Endothelial cell of umbilical vein (primary cell): ENCODE results near the gene ADAM22. TPM values are rescaled to one million over a fixed set of nuclear protein-coding genes. Genes with fewer than 3 reads are reported as not detected.

Experiments
- BruUV-seq: library from RNA; stranded (reverse); fragments of 400-500 nt; replicated peaks from 2 replicates; lab custom pipeline; 2021; lab: Mats Ljungman, UMichigan
- CTCF ChIA-PET: fragments of 300-600, 350-600 bp; sonication (Branson Sonifier 250); formaldehyde crosslinking; loops from one replicate; lab custom pipeline; 2021; ENCODE audit warnings: antibody characterized with exemption, inconsistent platforms; lab: Charles Lee
- POLR2A ChIA-PET: fragments of 300-600, 350-600 bp; sonication (Branson Sonifier 250); formaldehyde crosslinking; loops from one replicate; lab custom pipeline; 2021; ENCODE audit warnings: antibody characterized with exemption, inconsistent platforms; lab: Charles Lee
- DNase-seq: peaks from one replicate; pipeline ENCODE4 v3.0.0-alpha.2; 2011; ENCODE audit warnings: low read depth, low spot score
- FAIRE-seq: peaks from 2 replicates; lab custom pipeline; 2011; peaks lifted over from hg19 to GRCh38; lab: Jason Lieb, UNC
- H2AFZ ChIP-seq: 2 replicates; pipeline ENCODE4 v1.6.0; 2012; ENCODE audit warnings: low read depth, low read length, control low read depth, inconsistent platforms
- H3K27ac ChIP-seq: 2 replicates; pipeline ENCODE4 v1.5.1; 2011; ENCODE audit warnings: low read depth, mild to moderate bottlenecking, control low read depth, low read length, moderate library complexity; ENCODE audit not compliant: insufficient read depth
- H3K27me3 ChIP-seq, 2 experiments: 2 replicates each; pipeline versions ENCODE4 v1.6.0 to v1.6.1; 2011; ENCODE audit warnings: low read length in 2 of 2, mixed read lengths in 1 of 2; ENCODE audit not compliant: control insufficient read depth in 2 of 2, insufficient read depth in 2 of 2
- H3K36me3 ChIP-seq, 2 experiments: 2 replicates in 1 of 2; 3 replicates in 1 of 2; pipeline ENCODE4 v1.5.1; 2011; ENCODE audit warnings: low read length in 2 of 2, mild to moderate bottlenecking in 1 of 2, moderate library complexity in 1 of 2; ENCODE audit not compliant: control insufficient read depth in 2 of 2, insufficient read depth in 2 of 2; ENCODE audit errors: extremely low read depth in 1 of 2
- H3K4me1 ChIP-seq: 3 replicates; pipeline ENCODE4 v1.5.1; 2011; ENCODE audit warnings: mild to moderate bottlenecking, low read length; ENCODE audit not compliant: control insufficient read depth, insufficient read depth; ENCODE audit errors: extremely low read depth
- H3K4me2 ChIP-seq: 2 replicates; pipeline ENCODE4 v1.6.1; 2011; ENCODE audit warnings: low read length, control low read depth, mixed read lengths; ENCODE audit not compliant: insufficient read depth
- H3K4me3 ChIP-seq, 3 experiments: fragments of 200-600 bp in 1 of 3; sonication (generic), shearing (Covaris generic) in 1 of 3; replicated peaks in 1 of 3; 2 replicates each; pipeline ENCODE4 v1.5.1; 2011 to 2016; ENCODE audit warnings: control low read depth in 3 of 3, low read length in 3 of 3, mild to moderate bottlenecking in 2 of 3, inconsistent platforms in 1 of 3, low read depth in 1 of 3, moderate library complexity in 1 of 3; ENCODE audit not compliant: insufficient read depth in 1 of 3
- H3K79me2 ChIP-seq: 2 replicates; pipeline ENCODE4 v1.6.0; 2012; ENCODE audit warnings: low read length, inconsistent platforms; ENCODE audit not compliant: control insufficient read depth, insufficient read depth
- H3K9ac ChIP-seq: replicated peaks from 2 replicates; pipeline ENCODE3; 2011; ENCODE audit warnings: low read length, control low read depth; ENCODE audit not compliant: insufficient read depth; ENCODE audit errors: extremely low read depth
- H3K9me1 ChIP-seq: replicated peaks from 3 replicates; pipeline ENCODE4 v1.6.0; 2011; ENCODE audit warnings: mild to moderate bottlenecking, low read length; ENCODE audit not compliant: control insufficient read depth, insufficient read depth; ENCODE audit errors: extremely low read depth
- H3K9me3 ChIP-seq: replicated peaks from 2 replicates; pipeline ENCODE4 v1.5.1; 2012; ENCODE audit warnings: low read length, inconsistent platforms; ENCODE audit not compliant: control insufficient read depth, insufficient read depth
- H4K20me1 ChIP-seq: replicated peaks from 2 replicates; pipeline ENCODE3; 2011; ENCODE audit warnings: mild to moderate bottlenecking, low read length; ENCODE audit not compliant: control insufficient read depth, insufficient read depth; ENCODE audit errors: extremely low read depth
- EZH2 ChIP-seq: IDR thresholded peaks from 2 replicates; pipeline ENCODE4 v1.6.1; 2012; ENCODE audit warnings: borderline replicate concordance, low read depth, mild to moderate bottlenecking, moderate library complexity, low read length, inconsistent platforms; ENCODE audit not compliant: severe bottlenecking
- FOS ChIP-seq: IDR thresholded peaks from 2 replicates; pipeline ENCODE4 v1.6.1; 2011; ENCODE audit warnings: mild to moderate bottlenecking, low read length, moderate library complexity, borderline replicate concordance; ENCODE audit not compliant: insufficient read depth
- GATA2 ChIP-seq: IDR thresholded peaks from 2 replicates; pipeline ENCODE4 v1.7.0; 2011; ENCODE audit warnings: low read depth, mild to moderate bottlenecking, moderate library complexity, mixed read lengths, low read length; ENCODE audit not compliant: insufficient read length, insufficient read depth
- JUN ChIP-seq: IDR thresholded peaks from 2 replicates; pipeline ENCODE4 v1.6.1; 2011; ENCODE audit warnings: borderline replicate concordance, low read depth; ENCODE audit not compliant: insufficient read length, insufficient read depth
- MYC ChIP-seq: IDR thresholded peaks from one replicate; pipeline ENCODE4 v1.6.1; 2011; ENCODE audit warnings: mild to moderate bottlenecking, low read depth, low read length
- POLR2A ChIP-seq: IDR thresholded peaks from 2 replicates; pipeline ENCODE4 v1.6.1; 2012; ENCODE audit warnings: low read depth, mild to moderate bottlenecking, control low read depth, low read length
- POLR2AphosphoS5 ChIP-seq: IDR thresholded peaks from 2 replicates; pipeline ENCODE4 v1.6.1; 2012; ENCODE audit warnings: low read depth, mild to moderate bottlenecking, control low read depth, low read length, moderate library complexity; ENCODE audit not compliant: insufficient read depth
- dilution Hi-C: fragments of 300-500 bp; cut with MboI; formaldehyde crosslinking; loops from one replicate; pipeline ENCODE4 v1.15.0; 2019; ENCODE audit warnings: low sequenced_read_pairs; ENCODE audit not compliant: extremely low pct_ligation_motif_present
- intact Hi-C: fragments of 100-400 bp; cut with micrococcal nuclease; formaldehyde crosslinking; loops from one replicate; pipeline ENCODE4 v1.10.0; 2022
- polyA plus RNA-seq, 4 experiments: library from polyadenylated mRNA; depleted of rRNA in 3 of 4; stranded (reverse) in 3 of 4; unstranded in 1 of 4; fragments of >200 nt; gene quantifications; 2 replicates each; pipeline versions ENCODE4 v1.2.1 to v1.2.3, GENCODE V29; 2011 to 2012; ENCODE audit warnings: missing spikeins in 1 of 4
- total RNA-seq: library from RNA; stranded (reverse); gene quantifications from 2 replicates; pipeline ENCODE4 v1.2.3, GENCODE V29; 2021
- TF ChIP-seq, protein P1 (sequence below), 2 donors: IDR thresholded peaks; 1 replicate in 1 of 2; 2 replicates in 1 of 2; pipeline ENCODE4 v1.5.1; 2011; ENCODE audit warnings: low read length in 2 of 2, mild to moderate bottlenecking in 2 of 2, moderate library complexity in 2 of 2, control low read depth in 1 of 2, inconsistent platforms in 1 of 2, low read depth in 1 of 2; ENCODE audit not compliant: insufficient read depth in 1 of 2; ENCODE audit errors: extremely low read depth in 1 of 2
- TF ChIP-seq, protein P2 (sequence below): IDR thresholded peaks from 2 replicates; pipeline ENCODE4 v1.6.1; 2011; ENCODE audit not compliant: insufficient read depth, insufficient read length

Gene ADAM22
- total and polyA plus RNA-seq, 2 donors (not counting 3 experiments of a cell fraction or from before 2014, with no cell fraction given), result 0.33 to 0.53 TPM

DNA sequence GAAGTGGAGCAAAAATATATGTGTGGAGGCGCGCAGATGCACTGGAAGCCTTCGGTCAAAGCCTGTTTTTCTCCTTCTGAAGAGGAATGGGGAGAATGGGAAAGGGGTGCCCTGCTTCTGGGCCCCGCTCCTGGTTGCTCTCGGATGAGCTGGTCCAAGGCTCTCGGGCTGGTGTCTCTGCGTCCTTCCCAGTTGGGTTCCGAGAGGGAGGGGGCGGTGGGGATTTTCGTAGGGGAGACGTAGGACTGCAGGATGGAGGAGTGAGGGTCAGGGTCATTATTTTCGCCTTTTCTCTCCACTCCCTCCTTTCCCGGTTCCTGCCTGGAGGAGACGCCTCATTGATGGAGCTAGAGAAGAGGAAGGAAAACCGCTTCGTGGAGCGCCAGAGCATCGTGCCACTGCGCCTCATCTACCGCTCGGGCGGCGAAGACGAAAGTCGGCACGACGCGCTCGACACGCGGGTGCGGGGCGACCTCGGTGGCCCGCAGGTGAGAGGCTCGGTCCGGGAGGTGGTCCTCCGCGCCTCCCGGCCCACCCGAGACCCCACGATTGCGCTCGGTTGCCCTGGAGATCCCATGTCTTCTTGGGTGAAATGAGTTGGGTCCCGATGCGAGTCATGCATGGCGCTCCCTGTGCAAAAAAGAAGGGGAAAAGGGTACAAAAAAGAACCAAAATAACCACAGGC, 790 bp downstream of the ADAM22 start:
- H3K79me2 ChIP-seq, result no peaks in the 10 kb centered on the region
- DNase-seq (peak; percentile 16), FAIRE-seq (no peak)
- ChIA-PET POLR2A (interaction anchor here (1.2 kb wide), 1 partner anchor 285 kb away, joined by 3 read pairs; the partner anchor contains the start of gene SRI), CTCF (interaction anchor here (0.7 to 2.0 kb wide), 5 partner anchors 14 to 763 kb away, joined by 3 to 8 read pairs (median 4); no protein-coding TSS in a partner anchor)
- H3K27me3 ChIP-seq, result peaks cover 5 to 18% of the 10 kb centered on the region in 2 experiments
- no TSS peak for BruUV-seq
- no peak overlapping the region for H3K27ac ChIP-seq
- dilution Hi-C loops (no loop called here), intact Hi-C loops (loop anchor here (1.0 to 10.0 kb wide), 4 partner anchors 58 to 280 kb away; no protein-coding TSS in a partner anchor)
- H3K4me3 ChIP-seq, result peak overlapping the region; percentile 7 to 66 (median 55)
- no peak overlapping the region for H3K9ac ChIP-seq
- peak overlapping the region; percentile 93 for H2AFZ ChIP-seq
- no peaks in the 10 kb centered on the region for H3K9me3 ChIP-seq
- no peaks in the 10 kb centered on the region for H3K9me1 ChIP-seq
- TF ChIP-seq, protein P1, sequence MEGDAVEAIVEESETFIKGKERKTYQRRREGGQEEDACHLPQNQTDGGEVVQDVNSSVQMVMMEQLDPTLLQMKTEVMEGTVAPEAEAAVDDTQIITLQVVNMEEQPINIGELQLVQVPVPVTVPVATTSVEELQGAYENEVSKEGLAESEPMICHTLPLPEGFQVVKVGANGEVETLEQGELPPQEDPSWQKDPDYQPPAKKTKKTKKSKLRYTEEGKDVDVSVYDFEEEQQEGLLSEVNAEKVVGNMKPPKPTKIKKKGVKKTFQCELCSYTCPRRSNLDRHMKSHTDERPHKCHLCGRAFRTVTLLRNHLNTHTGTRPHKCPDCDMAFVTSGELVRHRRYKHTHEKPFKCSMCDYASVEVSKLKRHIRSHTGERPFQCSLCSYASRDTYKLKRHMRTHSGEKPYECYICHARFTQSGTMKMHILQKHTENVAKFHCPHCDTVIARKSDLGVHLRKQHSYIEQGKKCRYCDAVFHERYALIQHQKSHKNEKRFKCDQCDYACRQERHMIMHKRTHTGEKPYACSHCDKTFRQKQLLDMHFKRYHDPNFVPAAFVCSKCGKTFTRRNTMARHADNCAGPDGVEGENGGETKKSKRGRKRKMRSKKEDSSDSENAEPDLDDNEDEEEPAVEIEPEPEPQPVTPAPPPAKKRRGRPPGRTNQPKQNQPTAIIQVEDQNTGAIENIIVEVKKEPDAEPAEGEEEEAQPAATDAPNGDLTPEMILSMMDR (IDR thresholded peaks at IDR 0.05; ENCODE audit: extremely low read depth in 1 of 2, insufficient read depth in 1 of 2, low read depth in 1 of 2, low read length in 2 of 2), result no peak
- no peak for TF ChIP-seq JUN
- TF ChIP-seq EZH2, result peak; percentile 15
- H4K20me1 ChIP-seq, result no peaks in the 10 kb centered on the region
- H3K36me3 ChIP-seq, result no peaks in the 10 kb centered on the region
- H3K4me2 ChIP-seq, result peak overlapping the region; percentile 86
- H3K4me1 ChIP-seq, result peaks cover 11% of the 10 kb centered on the region

DNA sequence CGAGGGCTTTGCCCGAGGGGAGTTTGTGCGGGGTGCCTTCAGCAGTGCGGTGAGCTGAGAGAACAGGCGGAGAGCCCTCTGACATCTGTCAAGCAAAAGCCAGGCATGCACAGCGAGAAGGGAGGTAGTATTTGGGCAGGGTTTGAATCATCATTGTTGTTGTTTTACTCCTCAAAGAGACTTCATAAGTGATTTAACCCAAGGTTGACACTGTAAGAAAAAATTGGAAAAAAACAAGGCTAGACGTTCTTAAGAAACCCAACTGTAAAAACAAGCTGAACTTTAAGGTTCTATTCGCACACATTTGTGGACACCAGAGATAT, 1.3 kb downstream of the ADAM22 start:
- H2AFZ ChIP-seq, result peak overlapping the region; percentile 93
- FAIRE-seq (no peak), DNase-seq (no peak)
- H3K4me2 ChIP-seq, result peak overlapping the region; percentile 86
- POLR2A ChIA-PET, result interaction anchor here (1.2 kb wide), 1 partner anchor 285 kb away, joined by 3 read pairs; the partner anchor contains the start of gene SRI
- no peaks in the 10 kb centered on the region for H3K79me2 ChIP-seq
- dilution Hi-C loops, result no loop called here
- BruUV-seq, result no TSS peak
- no peak overlapping the region for H3K9ac ChIP-seq
- TF ChIP-seq JUN (no peak), GATA2 (no peak), FOS (no peak), MYC (no peak), POLR2A (no peak), POLR2AphosphoS5 (no peak), EZH2 (no peak)
- TF ChIP-seq, protein P1 (IDR thresholded peaks at IDR 0.05; ENCODE audit: extremely low read depth in 1 of 2, insufficient read depth in 1 of 2, low read depth in 1 of 2, low read length in 2 of 2), result no peak
- TF ChIP-seq, protein P2, sequence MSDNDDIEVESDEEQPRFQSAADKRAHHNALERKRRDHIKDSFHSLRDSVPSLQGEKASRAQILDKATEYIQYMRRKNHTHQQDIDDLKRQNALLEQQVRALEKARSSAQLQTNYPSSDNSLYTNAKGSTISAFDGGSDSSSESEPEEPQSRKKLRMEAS, result no peak
- H3K27ac ChIP-seq, result no peak overlapping the region
- H3K4me1 ChIP-seq, result peaks cover 11% of the 10 kb centered on the region
- H3K27me3 ChIP-seq, result peaks cover 5 to 18% of the 10 kb centered on the region in 2 experiments
- H3K36me3 ChIP-seq, result no peaks in the 10 kb centered on the region
- H4K20me1 ChIP-seq, result no peaks in the 10 kb centered on the region
- intact Hi-C loops, result loop anchor here (10.0 kb wide), 1 partner anchor 279 kb away; no protein-coding TSS in a partner anchor
- no peaks in the 10 kb centered on the region for H3K9me1 ChIP-seq
- H3K4me3 ChIP-seq, result peak overlapping the region in 1 of 3 experiments; percentile 66
- H3K9me3 ChIP-seq, result no peaks in the 10 kb centered on the region
- CTCF ChIA-PET, result interaction anchor here (1.2 to 1.9 kb wide), 2 partner anchors 29 to 429 kb away, joined by 3 to 8 read pairs; no protein-coding TSS in a partner anchor
